ENCODE data around the gene C2orf78. TPM values are rescaled to one million over a fixed set of nuclear protein-coding genes. Genes with fewer than 3 reads are reported as not detected.
A peak's percentile ranks its signal among the peaks of the same experiment; 100 is the strongest.

Gene C2orf78
- total RNA-seq, 1 experiment from 2014 or later = not detected

GRCh38 chr2:73837847-73838585 is 54.0 kb downstream of the C2orf78 start:
- DNase-seq (ENCODE audit: low read depth) = peak; percentile 56

GRCh38 chr2:73838889-73839534 is 55.0 kb downstream of the C2orf78 start:
- DNase-seq (ENCODE audit: low read depth) = peak; percentile 46

- DNase-seq (ENCODE audit: low read depth) = peak; percentile 51
Observed at GRCh38 chr2:73839653-73840411, 55.8 kb downstream of the C2orf78 start.

- peak; percentile 15 for DNase-seq (ENCODE audit: low read depth)
Observed at GRCh38 chr2:73841912-73842738, 58.1 kb downstream of the C2orf78 start.

- no peak for DNase-seq (ENCODE audit: low read depth)
Observed at GRCh38 chr2:73842739-73843019, 58.7 kb downstream of the C2orf78 start.

- DNase-seq (ENCODE audit: low read depth) = no peak
Observed at GRCh38 chr2:73844087-73844486, 60.1 kb downstream of the C2orf78 start.

GRCh38 chr2:73850009-73850408 is 66.0 kb downstream of the C2orf78 start:
- peak; percentile 65 for DNase-seq (ENCODE audit: low read depth)

GRCh38 chr2:73851274-73851673 is 67.3 kb downstream of the C2orf78 start:
- no peak for DNase-seq (ENCODE audit: low read depth)

GRCh38 chr2:73852020-73852419 is 68.0 kb downstream of the C2orf78 start:
- peak; percentile 87 for DNase-seq (ENCODE audit: low read depth)

- DNase-seq (ENCODE audit: low read depth) = no peak
Observed at GRCh38 chr2:73855526-73855925, 71.5 kb downstream of the C2orf78 start.

- peak; percentile 98 for DNase-seq (ENCODE audit: low read depth)
Observed at GRCh38 chr2:73856214-73856613, 72.2 kb downstream of the C2orf78 start.

GRCh38 chr2:73859721-73860586 is 76.0 kb downstream of the C2orf78 start:
- DNase-seq (ENCODE audit: low read depth) = peak; percentile 92

GRCh38 chr2:73862987-73863386 is 79.0 kb downstream of the C2orf78 start:
- peak; percentile 3 for DNase-seq (ENCODE audit: low read depth)

Other genes starting within 250 kb of the C2orf78 start
- not detected in 2 replicates for gene NAT8, start 141.8 kb upstream of the C2orf78 start, total RNA-seq (2014; rRNA removed)
- 59.7 and 67.8 TPM in 2 replicates for gene TPRKB, start 46.8 kb upstream of the C2orf78 start, total RNA-seq (2014; rRNA removed)
- 26.9 and 31.8 TPM in 2 replicates for gene DUSP11, start 4.1 kb upstream of the C2orf78 start, total RNA-seq (2014; rRNA removed)
- 1,102 and 1,126 TPM in 2 replicates for gene STAMBP, start 44.8 kb downstream of the C2orf78 start, total RNA-seq (2014; rRNA removed)
- gene ACTG2, start 108.8 kb downstream of the C2orf78 start, total RNA-seq (2014; rRNA removed) = 2.3 and 2.9 TPM in 2 replicates
- 87.3 and 103 TPM in 2 replicates for gene DGUOK, start 142.7 kb downstream of the C2orf78 start, total RNA-seq (2014; rRNA removed)
- 2.9 and 3.7 TPM in 2 replicates for gene TET3, start 200.7 kb downstream of the C2orf78 start, total RNA-seq (2014; rRNA removed)

Data from LHCN-M2 (cell line).